Measurements from ENCODE around the gene SCO2.

- TF ChIP-seq CTCF (IDR thresholded peaks at IDR 0.05) (no peak), POLR2A (IDR thresholded peaks at IDR 0.05) (no peak)
Measured at GRCh38 chr22:50487290-50488005, 38.0 kb downstream of the SCO2 start.
